HL-60 (cell line): Measurements from ENCODE around the gene SYT5.
A peak's percentile ranks its signal among the peaks of the same experiment; 100 is the strongest.
"Not testable (repeated sequence)": the region's sequence is repeated elsewhere in the genome, so short reads cannot be mapped to it uniquely, and the experiment has no call there.

ENCODE experiments used
- DNase-seq, 2 experiments: peaks; one replicate each; pipeline ENCODE4 v3.0.0-alpha.2; 2010 to 2020; ENCODE audit warnings: low read depth in 1 of 2, low spot score in 1 of 2
- H3K27ac ChIP-seq: fragments of 250-450 bp; sonication (Bioruptor Pico); replicated peaks from 2 replicates; pipeline ENCODE4 v1.5.1; 2020; ENCODE audit warnings: mild to moderate bottlenecking, moderate library complexity
- H3K27me3 ChIP-seq: fragments of 250-450 bp; sonication (Bioruptor Pico); 2 replicates; pipeline ENCODE4 v1.5.1; 2021; ENCODE audit warnings: mild to moderate bottlenecking, moderate library complexity; ENCODE audit not compliant: insufficient read depth, poor library complexity, severe bottlenecking
- H3K4me3 ChIP-seq: replicated peaks from 2 replicates; pipeline ENCODE4 v1.5.1; 2011; ENCODE audit warnings: mild to moderate bottlenecking, control low read depth, low read length; ENCODE audit not compliant: insufficient read depth
- GABPA ChIP-seq: IDR thresholded peaks from 2 replicates; pipeline ENCODE4 v1.6.1; 2012; ENCODE audit warnings: low read depth
- POLR2AphosphoS5 ChIP-seq: IDR thresholded peaks from 2 replicates; pipeline ENCODE4 v1.6.1; 2012; ENCODE audit warnings: low read depth
- SPI1 ChIP-seq: IDR thresholded peaks from 2 replicates; pipeline ENCODE4 v1.6.1; 2012; ENCODE audit warnings: low read depth, mild to moderate bottlenecking, borderline replicate concordance
- TF ChIP-seq, protein P1 (sequence below): IDR thresholded peaks from 2 replicates; pipeline ENCODE4 v1.6.1; 2012; ENCODE audit warnings: low read depth; ENCODE audit not compliant: insufficient replicate concordance
- TF ChIP-seq, protein P2 (sequence below): IDR thresholded peaks from one replicate; pipeline ENCODE4 v1.5.1; 2011; ENCODE audit warnings: low read length, control low read depth, inconsistent platforms; ENCODE audit not compliant: insufficient read depth

The SYT5 gene

GRCh38 chr19:55228015-55228391 is 47.9 kb upstream of the SYT5 start:
- no peak overlapping the region for H3K4me3 ChIP-seq
- no peak overlapping the region for H3K27ac ChIP-seq
- no peaks in the 10 kb centered on the region for H3K27me3 ChIP-seq
- DNase-seq = no peak
- TF ChIP-seq POLR2AphosphoS5 (no peak), SPI1 (no peak), GABPA (no peak)
- TF ChIP-seq, protein P1, sequence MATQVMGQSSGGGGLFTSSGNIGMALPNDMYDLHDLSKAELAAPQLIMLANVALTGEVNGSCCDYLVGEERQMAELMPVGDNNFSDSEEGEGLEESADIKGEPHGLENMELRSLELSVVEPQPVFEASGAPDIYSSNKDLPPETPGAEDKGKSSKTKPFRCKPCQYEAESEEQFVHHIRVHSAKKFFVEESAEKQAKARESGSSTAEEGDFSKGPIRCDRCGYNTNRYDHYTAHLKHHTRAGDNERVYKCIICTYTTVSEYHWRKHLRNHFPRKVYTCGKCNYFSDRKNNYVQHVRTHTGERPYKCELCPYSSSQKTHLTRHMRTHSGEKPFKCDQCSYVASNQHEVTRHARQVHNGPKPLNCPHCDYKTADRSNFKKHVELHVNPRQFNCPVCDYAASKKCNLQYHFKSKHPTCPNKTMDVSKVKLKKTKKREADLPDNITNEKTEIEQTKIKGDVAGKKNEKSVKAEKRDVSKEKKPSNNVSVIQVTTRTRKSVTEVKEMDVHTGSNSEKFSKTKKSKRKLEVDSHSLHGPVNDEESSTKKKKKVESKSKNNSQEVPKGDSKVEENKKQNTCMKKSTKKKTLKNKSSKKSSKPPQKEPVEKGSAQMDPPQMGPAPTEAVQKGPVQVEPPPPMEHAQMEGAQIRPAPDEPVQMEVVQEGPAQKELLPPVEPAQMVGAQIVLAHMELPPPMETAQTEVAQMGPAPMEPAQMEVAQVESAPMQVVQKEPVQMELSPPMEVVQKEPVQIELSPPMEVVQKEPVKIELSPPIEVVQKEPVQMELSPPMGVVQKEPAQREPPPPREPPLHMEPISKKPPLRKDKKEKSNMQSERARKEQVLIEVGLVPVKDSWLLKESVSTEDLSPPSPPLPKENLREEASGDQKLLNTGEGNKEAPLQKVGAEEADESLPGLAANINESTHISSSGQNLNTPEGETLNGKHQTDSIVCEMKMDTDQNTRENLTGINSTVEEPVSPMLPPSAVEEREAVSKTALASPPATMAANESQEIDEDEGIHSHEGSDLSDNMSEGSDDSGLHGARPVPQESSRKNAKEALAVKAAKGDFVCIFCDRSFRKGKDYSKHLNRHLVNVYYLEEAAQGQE = no peak
- TF ChIP-seq, protein P2, sequence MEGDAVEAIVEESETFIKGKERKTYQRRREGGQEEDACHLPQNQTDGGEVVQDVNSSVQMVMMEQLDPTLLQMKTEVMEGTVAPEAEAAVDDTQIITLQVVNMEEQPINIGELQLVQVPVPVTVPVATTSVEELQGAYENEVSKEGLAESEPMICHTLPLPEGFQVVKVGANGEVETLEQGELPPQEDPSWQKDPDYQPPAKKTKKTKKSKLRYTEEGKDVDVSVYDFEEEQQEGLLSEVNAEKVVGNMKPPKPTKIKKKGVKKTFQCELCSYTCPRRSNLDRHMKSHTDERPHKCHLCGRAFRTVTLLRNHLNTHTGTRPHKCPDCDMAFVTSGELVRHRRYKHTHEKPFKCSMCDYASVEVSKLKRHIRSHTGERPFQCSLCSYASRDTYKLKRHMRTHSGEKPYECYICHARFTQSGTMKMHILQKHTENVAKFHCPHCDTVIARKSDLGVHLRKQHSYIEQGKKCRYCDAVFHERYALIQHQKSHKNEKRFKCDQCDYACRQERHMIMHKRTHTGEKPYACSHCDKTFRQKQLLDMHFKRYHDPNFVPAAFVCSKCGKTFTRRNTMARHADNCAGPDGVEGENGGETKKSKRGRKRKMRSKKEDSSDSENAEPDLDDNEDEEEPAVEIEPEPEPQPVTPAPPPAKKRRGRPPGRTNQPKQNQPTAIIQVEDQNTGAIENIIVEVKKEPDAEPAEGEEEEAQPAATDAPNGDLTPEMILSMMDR = no peak

GRCh38 chr19:55227241-55228014 is 47.3 kb upstream of the SYT5 start:
- peak; percentile 33; the same call in 1 of the 2 replicates for TF ChIP-seq POLR2AphosphoS5
- TF ChIP-seq, protein P2 = no peak
- Histone ChIP-seq H3K27ac (no peak overlapping the region), H3K4me3 (no peak overlapping the region), H3K27me3 (no peaks in the 10 kb centered on the region)
- no peak for DNase-seq

DNA sequence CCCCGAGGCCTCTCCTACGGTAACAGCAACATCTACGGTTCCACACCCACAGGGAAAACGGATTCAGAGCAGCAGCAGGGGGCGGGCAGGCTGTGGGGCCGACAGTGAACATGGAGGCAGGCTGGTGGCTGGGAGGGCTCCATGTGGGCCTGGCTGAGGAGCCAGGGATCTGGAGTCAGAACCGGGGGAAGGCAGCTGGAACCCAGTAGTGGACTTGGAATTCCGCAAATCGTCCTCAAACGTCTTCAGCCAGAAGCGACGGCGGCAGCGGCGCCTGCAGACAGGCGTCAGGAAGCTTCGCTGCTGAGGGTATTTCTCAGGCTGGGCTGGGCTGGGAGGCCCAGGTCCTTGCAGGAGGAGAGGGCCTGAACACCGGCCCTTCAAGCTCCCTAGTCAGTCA is 46.7 kb upstream of the SYT5 start:
- Histone ChIP-seq H3K27ac (no peak overlapping the region), H3K27me3 (no peaks in the 10 kb centered on the region), H3K4me3 (no peak overlapping the region)
- no peak for TF ChIP-seq POLR2AphosphoS5
- TF ChIP-seq, protein P2 = no peak
- no peak for DNase-seq

- Histone ChIP-seq H3K27ac (no peak overlapping the region), H3K27me3 (no peaks in the 10 kb centered on the region), H3K4me3 (no peak overlapping the region)
- no peak for DNase-seq
- TF ChIP-seq, protein P2 = no peak
These were observed 46.2 kb upstream of the SYT5 start for GRCh38 chr19:55226273-55226672.

DNA sequence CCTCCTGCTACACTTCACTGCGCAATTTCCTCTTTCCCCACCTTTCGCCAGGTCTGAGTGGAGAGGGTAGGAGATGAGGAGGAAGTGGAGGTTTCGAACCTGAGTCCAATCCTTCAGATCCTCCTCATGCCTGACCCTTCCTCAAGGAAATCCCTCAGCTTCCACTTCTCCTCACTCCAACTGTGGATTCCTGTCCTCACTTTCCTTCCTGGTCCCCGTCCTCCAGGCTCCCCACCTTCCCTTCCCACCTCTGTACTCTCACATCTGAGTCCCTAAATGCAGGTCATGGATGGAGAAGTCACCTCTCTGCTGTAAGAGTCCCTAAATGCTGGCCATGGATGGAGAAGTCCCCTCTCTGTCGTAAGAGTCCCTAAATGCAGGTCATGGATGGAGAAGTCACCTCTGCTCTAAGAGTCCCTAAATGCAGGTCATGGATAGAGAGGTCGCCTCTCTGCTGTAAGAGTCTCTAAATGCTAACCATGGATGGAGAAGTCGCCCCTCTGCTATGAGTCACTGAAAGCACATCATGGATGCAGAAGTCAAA is 45.4 kb upstream of the SYT5 start:
- peak in 1 of 2 experiments; percentile 26 for DNase-seq
- Histone ChIP-seq H3K27me3 (no peaks in the 10 kb centered on the region), H3K4me3 (no peak overlapping the region), H3K27ac (no peak overlapping the region)
- TF ChIP-seq SPI1 = no peak
- TF ChIP-seq POLR2AphosphoS5 = peak; percentile 65; the same call in 1 of the 2 replicates

DNA sequence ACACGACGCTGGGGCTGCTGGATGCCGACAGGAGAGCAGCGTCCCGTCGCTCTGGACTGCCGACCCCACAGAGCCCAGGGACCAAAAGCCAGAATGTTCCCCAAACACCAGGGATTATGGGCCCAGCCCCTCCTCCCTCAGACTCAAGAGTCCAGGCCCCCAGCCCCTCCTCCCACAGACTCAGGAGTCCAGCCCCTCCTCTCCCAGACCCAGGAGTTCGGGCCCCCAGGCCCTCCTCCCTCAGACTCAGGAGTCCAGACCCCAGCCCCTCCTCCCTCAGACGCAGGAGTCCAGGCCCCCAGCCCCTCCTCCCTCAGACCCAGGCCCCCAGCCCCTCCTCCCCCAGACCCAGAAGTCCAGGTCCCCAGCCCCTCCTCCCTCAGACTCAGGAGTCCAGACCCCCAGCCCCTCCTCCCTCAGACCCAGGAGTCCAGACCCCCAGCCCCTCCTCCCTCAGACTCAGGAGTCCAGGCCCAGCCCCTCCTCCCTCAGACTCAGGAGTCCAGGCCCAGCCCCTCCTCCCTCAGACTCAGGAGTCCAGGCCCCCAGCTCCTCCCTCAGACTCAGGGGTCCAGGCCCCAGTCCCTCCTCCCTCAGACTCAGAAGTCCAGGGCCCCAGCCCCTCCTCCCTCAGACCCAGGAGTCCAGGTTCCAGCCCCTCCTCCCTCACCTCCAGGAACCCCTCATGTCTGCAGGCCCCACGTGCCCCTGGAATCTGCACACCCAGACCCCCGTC is 44.8 kb upstream of the SYT5 start:
- DNase-seq, H3K27ac ChIP-seq, H3K27me3 ChIP-seq, H3K4me3 ChIP-seq: not testable (repeated sequence)
